ENCODE results near the gene CNP.

CNP gene

GRCh38 chr17:41973408-41973811 lies 6.8 kb downstream of the CNP start:
- no peak for DNase-seq

GRCh38 chr17:41974031-41974430 lies 7.4 kb downstream of the CNP start:
- no peak for DNase-seq

- no peak for DNase-seq
These were observed 8.1 kb downstream of the CNP start for GRCh38 chr17:41974658-41975057.

- no peak for DNase-seq
These were observed 8.8 kb downstream of the CNP start for GRCh38 chr17:41975099-41976083.

- DNase-seq: no peak
These were observed 9.7 kb downstream of the CNP start for GRCh38 chr17:41976142-41976768.

- no peak for DNase-seq
These were observed 11.4 kb downstream of the CNP start for GRCh38 chr17:41977991-41978390.

GRCh38 chr17:41982026-41982760 lies 15.6 kb downstream of the CNP start:
- DNase-seq: no peak

GRCh38 chr17:41984454-41984853 lies 17.9 kb downstream of the CNP start:
- no peak for DNase-seq

GRCh38 chr17:41985919-41986318 lies 19.3 kb downstream of the CNP start:
- DNase-seq: no peak

GRCh38 chr17:41986634-41987033 lies 20.0 kb downstream of the CNP start:
- no peak for DNase-seq

- no peak for DNase-seq
These were observed 21.0 kb downstream of the CNP start for GRCh38 chr17:41987642-41988041.

GRCh38 chr17:41988418-41988817 lies 21.8 kb downstream of the CNP start:
- DNase-seq: no peak

- no peak for DNase-seq
These were observed 23.3 kb downstream of the CNP start for GRCh38 chr17:41989702-41990419.

- DNase-seq: no peak
These were observed 26.0 kb downstream of the CNP start for GRCh38 chr17:41992576-41992975.

- no peak for DNase-seq
These were observed 30.2 kb downstream of the CNP start for GRCh38 chr17:41996855-41997164.

GRCh38 chr17:41998497-41998896 lies 31.9 kb downstream of the CNP start:
- DNase-seq: no peak

- no peak for DNase-seq
These were observed 34.0 kb downstream of the CNP start for GRCh38 chr17:42000413-42001133.

GRCh38 chr17:42001729-42002128 lies 35.1 kb downstream of the CNP start:
- no peak for DNase-seq

- DNase-seq: no peak
These were observed 35.7 kb downstream of the CNP start for GRCh38 chr17:42002175-42002791.

GRCh38 chr17:42002792-42003301 lies 36.3 kb downstream of the CNP start:
- no peak for DNase-seq

- DNase-seq: no peak
These were observed 38.6 kb downstream of the CNP start for GRCh38 chr17:42005166-42005565.

GRCh38 chr17:42009170-42009569 lies 42.6 kb downstream of the CNP start:
- no peak for DNase-seq

All from NCI-H1930 (cell line).